K562 (cell line): Measurements from ENCODE around the gene C19orf12. TPM values are rescaled to one million over a fixed set of nuclear protein-coding genes. Genes with fewer than 3 reads are reported as not detected.

Experiments
- ATF3 ChIP-seq, 2 experiments: fragments of 450-650 bp in 1 of 2; sonication (generic) in 1 of 2; formaldehyde crosslinking in 1 of 2; IDR thresholded peaks in 1 of 2; conservative IDR thresholded peaks in 1 of 2; 2 replicates each; pipeline versions ENCODE4 v1.6.1 to v1.8.1; 2016 to 2023; ENCODE audit warnings: mild to moderate bottlenecking in 2 of 2, moderate library complexity in 2 of 2, inconsistent platforms in 1 of 2, missing genetic modification reagents in 1 of 2
- BCL6 ChIP-seq: fragments of 250-450 bp; sonication (Bioruptor Pico); IDR thresholded peaks from 2 replicates; pipeline ENCODE4 v1.4.0; 2020
- ELK1 ChIP-seq: sonication (generic); formaldehyde crosslinking; IDR thresholded peaks from 2 replicates; pipeline ENCODE4 v1.8.1; 2022; ENCODE audit warnings: missing genetic modification reagents
- FUS ChIP-seq: fragments of 200-400 bp; formaldehyde crosslinking; optimal IDR thresholded peaks from 2 replicates; pipeline ENCODE3; 2017; ENCODE audit warnings: low read depth, low read length
- GTF3C2 ChIP-seq: IDR thresholded peaks from 3 replicates; pipeline ENCODE4 v1.6.1; 2011; ENCODE audit warnings: borderline replicate concordance, mild to moderate bottlenecking, moderate library complexity; ENCODE audit not compliant: insufficient read length; ENCODE audit errors: extremely low read depth
- MAZ ChIP-seq, 2 experiments: fragments of 450-650 bp in 1 of 2; sonication (generic) in 1 of 2; formaldehyde crosslinking; IDR thresholded peaks in 1 of 2; conservative IDR thresholded peaks in 1 of 2; 2 replicates each; pipeline versions ENCODE4 v1.4.0 to v1.5.0; 2020; ENCODE audit warnings: mild to moderate bottlenecking in 1 of 2, missing genetic modification reagents in 1 of 2
- NCOA2 ChIP-seq, 2 experiments: fragments of 450-650 bp; IDR thresholded peaks; 2 replicates each; pipeline ENCODE4 v1.6.1; 2018; ENCODE audit warnings: mild to moderate bottlenecking in 2 of 2, moderate library complexity in 1 of 2; ENCODE audit not compliant: partially characterized antibody in 2 of 2
- SRSF9 ChIP-seq: fragments of 200-400 bp; formaldehyde crosslinking; IDR thresholded peaks from 2 replicates; pipeline ENCODE4 v1.6.1; 2017; ENCODE audit warnings: low read depth, low read length, borderline replicate concordance
- ZNF212 ChIP-seq: fragments of 450-650 bp; formaldehyde crosslinking; IDR thresholded peaks from 2 replicates; pipeline ENCODE4 v1.4.0; 2020; ENCODE audit warnings: mild to moderate bottlenecking
- ZNF23 ChIP-seq: fragments of 250-450 bp; sonication (Bioruptor Pico); IDR thresholded peaks from 2 replicates; pipeline ENCODE4 v1.4.0; 2020; ENCODE audit warnings: mild to moderate bottlenecking
- ZNF586 ChIP-seq: fragments of 450-650 bp; formaldehyde crosslinking; conservative IDR thresholded peaks from 2 replicates; pipeline ENCODE4 v1.4.0; 2020; ENCODE audit warnings: mild to moderate bottlenecking, moderate library complexity
- polyA plus RNA-seq, 8 experiments: library from polyadenylated mRNA; depleted of rRNA in 4 of 8; stranded (reverse) in 5 of 8; unstranded in 3 of 8; fragments of >200 nt; fragmentation: Nextera tagmentation in 2 of 8; fragmentation: Illumina TruSeq in 1 of 8; extraction: Ambion mirVana in 2 of 8; extraction: Trizol in 1 of 8; gene quantifications; 2 replicates each; pipeline versions ENCODE4 v1.2.1 to v1.2.3, GENCODE V29; 2011 to 2014; ENCODE audit warnings: inconsistent platforms in 1 of 8, missing spikeins in 1 of 8
- total RNA-seq, 7 experiments: library from RNA; depleted of rRNA in 6 of 7; stranded (reverse); fragments of >200 nt in 6 of 7; fragmentation: Illumina TruSeq in 2 of 7; extraction: Trizol in 2 of 7; gene quantifications; 2 replicates each; pipeline versions ENCODE4 v1.2.1 to v1.2.3, GENCODE V29; 2011 to 2021; ENCODE audit warnings: low replicate concordance in 1 of 7
- TF ChIP-seq, protein P1 (sequence below): fragments of 450-650 bp; formaldehyde crosslinking; IDR thresholded peaks from 2 replicates; pipeline ENCODE4 v1.4.0; 2020; ENCODE audit warnings: mild to moderate bottlenecking, mixed read lengths
- TF ChIP-seq, protein P2 (sequence below): sonication (generic); formaldehyde crosslinking; IDR thresholded peaks from 2 replicates; pipeline ENCODE4 v1.8.0; 2023; ENCODE audit warnings: missing genetic modification reagents, mild to moderate bottlenecking, borderline replicate concordance

Gene C19orf12
- total and polyA plus RNA-seq, 9 of the 15 experiments (the other 6 are each of a cell fraction or from before 2014, with no cell fraction given) = 1.9 to 14.5 (median 10.2) TPM

GRCh38 chr19:29662604-29663404, 52.3 kb downstream of the C19orf12 start (continued):
- TF ChIP-seq ATF3 (IDR thresholded peaks at IDR 0.05) = peak; percentile 75
- no peak for TF ChIP-seq ATF3 (CRISPR knock-in tag; conservative IDR thresholded peaks at IDR 0.05)
- TF ChIP-seq MAZ (CRISPR knock-in tag; conservative IDR thresholded peaks at IDR 0.05 in 1 of 2, IDR thresholded peaks at IDR 0.05 in 1 of 2) = peak; percentile 9 to 72; a peak in 1 of 4 replicates
- TF ChIP-seq, protein P1, sequence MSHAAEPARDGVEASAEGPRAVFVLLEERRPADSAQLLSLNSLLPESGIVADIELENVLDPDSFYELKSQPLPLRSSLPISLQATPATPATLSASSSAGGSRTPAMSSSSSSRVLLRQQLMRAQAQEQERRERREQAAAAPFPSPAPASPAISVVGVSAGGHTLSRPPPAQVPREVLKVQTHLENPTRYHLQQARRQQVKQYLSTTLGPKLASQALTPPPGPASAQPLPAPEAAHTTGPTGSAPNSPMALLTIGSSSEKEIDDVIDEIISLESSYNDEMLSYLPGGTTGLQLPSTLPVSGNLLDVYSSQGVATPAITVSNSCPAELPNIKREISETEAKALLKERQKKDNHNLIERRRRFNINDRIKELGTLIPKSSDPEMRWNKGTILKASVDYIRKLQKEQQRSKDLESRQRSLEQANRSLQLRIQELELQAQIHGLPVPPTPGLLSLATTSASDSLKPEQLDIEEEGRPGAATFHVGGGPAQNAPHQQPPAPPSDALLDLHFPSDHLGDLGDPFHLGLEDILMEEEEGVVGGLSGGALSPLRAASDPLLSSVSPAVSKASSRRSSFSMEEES (CRISPR knock-in tag) = peak; percentile 87
- TF ChIP-seq, protein P2, sequence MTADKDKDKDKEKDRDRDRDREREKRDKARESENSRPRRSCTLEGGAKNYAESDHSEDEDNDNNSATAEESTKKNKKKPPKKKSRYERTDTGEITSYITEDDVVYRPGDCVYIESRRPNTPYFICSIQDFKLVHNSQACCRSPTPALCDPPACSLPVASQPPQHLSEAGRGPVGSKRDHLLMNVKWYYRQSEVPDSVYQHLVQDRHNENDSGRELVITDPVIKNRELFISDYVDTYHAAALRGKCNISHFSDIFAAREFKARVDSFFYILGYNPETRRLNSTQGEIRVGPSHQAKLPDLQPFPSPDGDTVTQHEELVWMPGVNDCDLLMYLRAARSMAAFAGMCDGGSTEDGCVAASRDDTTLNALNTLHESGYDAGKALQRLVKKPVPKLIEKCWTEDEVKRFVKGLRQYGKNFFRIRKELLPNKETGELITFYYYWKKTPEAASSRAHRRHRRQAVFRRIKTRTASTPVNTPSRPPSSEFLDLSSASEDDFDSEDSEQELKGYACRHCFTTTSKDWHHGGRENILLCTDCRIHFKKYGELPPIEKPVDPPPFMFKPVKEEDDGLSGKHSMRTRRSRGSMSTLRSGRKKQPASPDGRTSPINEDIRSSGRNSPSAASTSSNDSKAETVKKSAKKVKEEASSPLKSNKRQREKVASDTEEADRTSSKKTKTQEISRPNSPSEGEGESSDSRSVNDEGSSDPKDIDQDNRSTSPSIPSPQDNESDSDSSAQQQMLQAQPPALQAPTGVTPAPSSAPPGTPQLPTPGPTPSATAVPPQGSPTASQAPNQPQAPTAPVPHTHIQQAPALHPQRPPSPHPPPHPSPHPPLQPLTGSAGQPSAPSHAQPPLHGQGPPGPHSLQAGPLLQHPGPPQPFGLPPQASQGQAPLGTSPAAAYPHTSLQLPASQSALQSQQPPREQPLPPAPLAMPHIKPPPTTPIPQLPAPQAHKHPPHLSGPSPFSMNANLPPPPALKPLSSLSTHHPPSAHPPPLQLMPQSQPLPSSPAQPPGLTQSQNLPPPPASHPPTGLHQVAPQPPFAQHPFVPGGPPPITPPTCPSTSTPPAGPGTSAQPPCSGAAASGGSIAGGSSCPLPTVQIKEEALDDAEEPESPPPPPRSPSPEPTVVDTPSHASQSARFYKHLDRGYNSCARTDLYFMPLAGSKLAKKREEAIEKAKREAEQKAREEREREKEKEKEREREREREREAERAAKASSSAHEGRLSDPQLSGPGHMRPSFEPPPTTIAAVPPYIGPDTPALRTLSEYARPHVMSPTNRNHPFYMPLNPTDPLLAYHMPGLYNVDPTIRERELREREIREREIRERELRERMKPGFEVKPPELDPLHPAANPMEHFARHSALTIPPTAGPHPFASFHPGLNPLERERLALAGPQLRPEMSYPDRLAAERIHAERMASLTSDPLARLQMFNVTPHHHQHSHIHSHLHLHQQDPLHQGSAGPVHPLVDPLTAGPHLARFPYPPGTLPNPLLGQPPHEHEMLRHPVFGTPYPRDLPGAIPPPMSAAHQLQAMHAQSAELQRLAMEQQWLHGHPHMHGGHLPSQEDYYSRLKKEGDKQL (CRISPR knock-in tag) = no peak
- no peak for TF ChIP-seq FUS
- no peak for TF ChIP-seq ELK1 (CRISPR knock-in tag)
- TF ChIP-seq ZNF586 = no peak
- TF ChIP-seq NCOA2 (IDR thresholded peaks at IDR 0.05; ENCODE audit: partially characterized antibody in 2 of 2) = no peak
- TF ChIP-seq BCL6 (CRISPR knock-in tag) = no peak
- TF ChIP-seq GTF3C2 = no peak
- TF ChIP-seq ZNF23 (CRISPR knock-in tag) = no peak
- no peak for TF ChIP-seq SRSF9
- TF ChIP-seq ZNF212 (CRISPR knock-in tag) = no peak
